Vagina (tissue), 2 donors: ENCODE results near the gene MPRIP.

ENCODE experiments used
- CTCF ChIP-seq, 3 experiments: fragments of 450-650 bp in 2 of 3; fragments of 200-600 bp in 1 of 3; sonication (generic) in 1 of 3; IDR thresholded peaks; one replicate each; pipeline ENCODE4 v1.5.1; 2017 to 2019; ENCODE audit warnings: antibody characterized with exemption in 3 of 3, mild to moderate bottlenecking in 2 of 3, moderate library complexity in 2 of 3
- POLR2A ChIP-seq, 2 donors: fragments of 450-650 bp; IDR thresholded peaks; one replicate each; pipeline ENCODE4 v1.6.1; 2017; ENCODE audit warnings: antibody characterized with exemption in 2 of 2, mild to moderate bottlenecking in 2 of 2, moderate library complexity in 2 of 2

- TF ChIP-seq POLR2A (IDR thresholded peaks at IDR 0.05) = peak in 1 of 2 donors; percentile 17
- no peak for TF ChIP-seq CTCF (IDR thresholded peaks at IDR 0.05)
Measured at GRCh38 chr17:17044846-17045561, 2.7 kb downstream of the MPRIP start.
